ENCODE measurements around the gene USP24. TPM values are rescaled to one million over a fixed set of nuclear protein-coding genes. Genes with fewer than 3 reads are reported as not detected.

The USP24 gene
- polyA plus RNA-seq, 1 experiment = 20.9 TPM

DNA sequence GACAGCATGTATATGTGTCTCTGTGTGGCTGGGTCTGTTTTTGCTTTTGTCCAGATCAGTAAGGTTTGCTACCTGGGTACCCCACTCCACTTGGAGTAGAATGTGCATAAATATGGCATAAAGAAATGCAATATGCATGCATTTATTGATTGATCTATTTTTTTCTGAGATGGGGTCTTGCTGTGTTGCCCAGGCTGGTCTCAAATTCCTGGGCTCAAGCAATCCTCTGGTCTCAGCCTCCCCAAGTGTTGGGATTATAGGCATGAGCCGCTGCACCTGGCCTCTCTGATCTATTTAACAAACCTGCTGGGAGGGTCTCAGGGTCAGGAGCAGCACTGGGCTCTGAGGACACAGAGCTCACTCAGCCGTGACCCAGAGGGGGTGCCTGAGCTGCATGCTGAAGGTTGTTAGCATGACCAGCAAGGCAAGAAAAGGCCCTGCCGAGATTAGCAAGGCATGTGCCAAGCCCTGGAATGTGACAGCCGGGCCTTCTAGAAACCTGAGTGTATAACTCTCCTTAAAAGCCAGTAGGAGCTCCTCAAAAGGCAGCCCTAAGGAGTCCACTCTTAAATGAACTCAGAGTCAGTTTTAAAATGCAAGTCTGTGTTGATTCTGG, 153.3 kb downstream of the USP24 start:
- Histone ChIP-seq H3K27me3 (ENCODE audit: control insufficient read depth, insufficient read depth, low read length) (peaks cover 3% of the 10 kb centered on the region), H3K9me3 (ENCODE audit: control insufficient read depth, insufficient read depth, low read length) (no peaks in the 10 kb centered on the region; the same call in 1 of the 2 replicates), H3K4me3 (ENCODE audit: low read depth, low read length) (no peak overlapping the region), H3K27ac (ENCODE audit: low read depth, low read length) (no peak overlapping the region)
- ChIA-PET POLR2A (interaction anchor here (2.1 kb wide), 1 partner anchor 9 kb away, joined by 4 read pairs; no protein-coding TSS in a partner anchor), CTCF (interaction anchor here (3.2 kb wide), 1 partner anchor 9 kb away, joined by 14 read pairs; no protein-coding TSS in a partner anchor)
- no peak for TF ChIP-seq CTCF (IDR thresholded peaks at IDR 0.05; ENCODE audit: low read depth, low read length)
- no peak for DNase-seq (ENCODE audit: low read depth, low spot score)

GRCh38 chr1:55061000-55061705, 154.0 kb downstream of the USP24 start:
- Histone ChIP-seq H3K27ac (ENCODE audit: low read depth, low read length) (no peak overlapping the region), H3K9me3 (ENCODE audit: control insufficient read depth, insufficient read depth, low read length) (no peaks in the 10 kb centered on the region; the same call in 1 of the 2 replicates), H3K4me3 (ENCODE audit: low read depth, low read length) (no peak overlapping the region), H3K27me3 (ENCODE audit: control insufficient read depth, insufficient read depth, low read length) (peaks cover 3% of the 10 kb centered on the region)
- TF ChIP-seq CTCF (IDR thresholded peaks at IDR 0.05; ENCODE audit: low read depth, low read length) = no peak
- ChIA-PET POLR2A (interaction anchor here (2.1 kb wide), 1 partner anchor 10 kb away, joined by 4 read pairs; no protein-coding TSS in a partner anchor), CTCF (interaction anchor here (3.2 kb wide), 1 partner anchor 10 kb away, joined by 14 read pairs; no protein-coding TSS in a partner anchor)
- no peak for DNase-seq (ENCODE audit: low read depth, low spot score)

DNA sequence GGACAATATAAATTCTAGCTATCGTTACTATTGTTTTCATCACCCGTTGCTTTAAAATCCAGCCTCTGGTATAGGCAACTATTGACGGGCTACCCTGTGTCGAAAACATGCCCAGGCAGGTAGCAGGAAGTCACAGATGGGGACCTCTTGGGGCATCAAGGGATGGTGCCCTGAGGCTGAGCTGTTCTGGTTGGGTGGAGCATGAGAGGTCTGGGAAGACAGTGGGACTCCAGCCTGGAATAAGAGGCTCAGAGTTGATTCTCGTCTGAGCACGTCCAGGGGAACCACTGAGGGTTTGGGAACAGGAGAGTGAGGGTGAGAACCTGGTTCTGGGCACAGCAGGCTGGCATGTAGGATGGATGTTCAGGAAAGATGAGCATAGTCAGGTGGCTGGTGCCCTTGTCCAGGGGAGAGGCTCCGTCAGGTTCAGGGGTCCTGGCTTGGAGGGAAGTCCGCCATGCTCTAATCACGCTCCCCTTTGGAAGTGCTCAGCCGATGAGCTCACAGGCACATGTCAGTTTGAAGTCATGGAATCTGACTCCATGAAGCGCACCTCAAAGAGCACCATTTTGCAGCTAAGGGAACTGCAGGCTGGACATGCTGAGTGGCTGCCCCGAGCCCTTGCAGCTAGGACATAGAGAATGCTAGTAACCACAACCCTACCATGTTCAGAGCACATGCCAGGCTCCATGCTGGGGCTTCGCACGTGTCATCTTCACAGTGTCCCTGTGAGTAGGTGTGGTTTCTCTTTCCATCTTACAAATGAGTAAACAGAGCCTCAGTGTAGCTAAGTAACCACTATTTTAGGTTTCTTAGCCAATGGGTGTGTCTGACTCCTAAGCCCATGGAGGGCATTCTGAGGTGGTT, 154.8 kb downstream of the USP24 start:
- Histone ChIP-seq H3K4me3 (ENCODE audit: low read depth, low read length) (no peak overlapping the region), H3K27me3 (ENCODE audit: control insufficient read depth, insufficient read depth, low read length) (peaks cover 3% of the 10 kb centered on the region), H3K9me3 (ENCODE audit: control insufficient read depth, insufficient read depth, low read length) (no peaks in the 10 kb centered on the region; the same call in 1 of the 2 replicates), H3K27ac (ENCODE audit: low read depth, low read length) (no peak overlapping the region)
- no peak for TF ChIP-seq CTCF (IDR thresholded peaks at IDR 0.05; ENCODE audit: low read depth, low read length)
- no peak for DNase-seq (ENCODE audit: low read depth, low spot score)
- ChIA-PET POLR2A (interaction anchor here (2.1 kb wide), 1 partner anchor 11 kb away, joined by 4 read pairs; no protein-coding TSS in a partner anchor), CTCF (interaction anchor here (3.2 kb wide), 1 partner anchor 11 kb away, joined by 14 read pairs; no protein-coding TSS in a partner anchor)

DNA sequence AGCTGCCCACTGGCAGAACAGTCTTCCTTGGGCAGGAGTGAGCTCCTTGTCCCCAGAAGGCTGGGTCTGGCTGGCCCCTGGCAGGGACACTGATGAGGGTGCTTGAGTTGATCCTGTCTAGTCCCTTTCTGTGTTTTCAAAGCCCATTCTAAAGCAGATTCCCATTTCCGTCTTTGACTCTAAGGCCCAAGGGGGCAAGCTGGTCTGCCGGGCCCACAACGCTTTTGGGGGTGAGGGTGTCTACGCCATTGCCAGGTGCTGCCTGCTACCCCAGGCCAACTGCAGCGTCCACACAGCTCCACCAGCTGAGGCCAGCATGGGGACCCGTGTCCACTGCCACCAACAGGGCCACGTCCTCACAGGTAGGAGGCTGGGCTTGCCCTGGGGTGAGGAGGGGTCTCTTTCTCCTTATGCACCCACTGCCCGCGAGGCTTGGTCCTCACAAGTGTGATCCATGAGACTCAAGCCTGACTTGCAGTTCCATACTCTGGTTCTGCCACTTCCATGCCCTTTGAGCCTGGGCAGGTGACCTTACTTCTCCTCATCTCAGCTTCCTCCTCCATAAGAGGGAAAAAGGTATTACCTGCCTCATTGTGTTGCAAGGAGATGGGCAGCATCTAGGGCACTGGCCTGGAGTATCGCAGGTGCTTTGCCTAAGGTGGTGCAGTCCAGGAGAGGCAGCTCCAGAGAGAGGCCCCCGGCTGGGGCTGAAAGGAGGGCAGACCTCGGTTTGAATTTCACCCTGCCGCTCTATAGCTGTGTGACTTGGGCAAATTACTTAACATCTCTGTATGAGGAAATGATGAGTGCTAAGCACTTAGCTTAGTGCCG, 155.6 kb downstream of the USP24 start:
- ChIA-PET CTCF (interaction anchor here (1.4 to 3.2 kb wide), 2 partner anchors 12 to 115 kb away, joined by 3 to 14 read pairs; no protein-coding TSS in a partner anchor), POLR2A (interaction anchor here (1.0 kb wide), 1 partner anchor 12 kb away, joined by 6 read pairs; no protein-coding TSS in a partner anchor)
- no peak overlapping the region for H3K27ac ChIP-seq (ENCODE audit: low read depth, low read length)
- no peaks in the 10 kb centered on the region; the same call in 1 of the 2 replicates for H3K9me3 ChIP-seq (ENCODE audit: control insufficient read depth, insufficient read depth, low read length)
- DNase-seq (ENCODE audit: low read depth, low spot score) = no peak
- peaks cover 3% of the 10 kb centered on the region for H3K27me3 ChIP-seq (ENCODE audit: control insufficient read depth, insufficient read depth, low read length)
- no peak overlapping the region for H3K4me3 ChIP-seq (ENCODE audit: low read depth, low read length)
- TF ChIP-seq CTCF (IDR thresholded peaks at IDR 0.05; ENCODE audit: low read depth, low read length) = no peak
